H9 (cell line): ENCODE data around the gene TUBA4A. TPM values are rescaled to one million over a fixed set of nuclear protein-coding genes. Genes with fewer than 3 reads are reported as not detected.
A peak's percentile ranks its signal among the peaks of the same experiment; 100 is the strongest.

Experiments
- DNase-seq: peaks from one replicate; pipeline ENCODE4 v3.0.0-alpha.2; 2017
- H2AFZ ChIP-seq: one replicate; pipeline ENCODE4 v1.6.1; 2013; ENCODE audit warnings: mild to moderate bottlenecking, low read length, control low read depth, moderate library complexity
- H2AK5ac ChIP-seq: 2 replicates; pipeline ENCODE4 v1.6.1; 2013; ENCODE audit warnings: low read length, control low read depth, mixed read lengths; ENCODE audit not compliant: insufficient read length
- H2BK120ac ChIP-seq: one replicate; pipeline ENCODE4 v1.6.1; 2013; ENCODE audit warnings: low read depth, mild to moderate bottlenecking, low read length, control low read depth, inconsistent platforms; ENCODE audit not compliant: poor library complexity, severe bottlenecking
- H2BK12ac ChIP-seq: 2 replicates; pipeline ENCODE4 v1.6.1; 2013; ENCODE audit warnings: low read length, control low read depth, mixed read lengths, low read depth; ENCODE audit not compliant: insufficient read length
- H2BK15ac ChIP-seq: 2 replicates; pipeline ENCODE4 v1.6.1; 2013; ENCODE audit warnings: low read depth, low read length, control low read depth
- H2BK20ac ChIP-seq: one replicate; pipeline ENCODE4 v1.6.1; 2013; ENCODE audit warnings: low read depth, mild to moderate bottlenecking, low read length, control low read depth, inconsistent platforms; ENCODE audit not compliant: poor library complexity, severe bottlenecking
- H2BK5ac ChIP-seq: 2 replicates; pipeline ENCODE4 v1.6.1; 2013; ENCODE audit warnings: low read length, control low read depth, mixed read lengths; ENCODE audit not compliant: insufficient read length
- H3K14ac ChIP-seq: 2 replicates; pipeline ENCODE4 v1.6.1; 2013; ENCODE audit warnings: low read length, control low read depth; ENCODE audit not compliant: insufficient read depth
- H3K18ac ChIP-seq: 2 replicates; pipeline ENCODE4 v1.6.1; 2013; ENCODE audit warnings: low read depth, mild to moderate bottlenecking, mixed read lengths, low read length, control low read depth; ENCODE audit not compliant: insufficient read length
- H3K23ac ChIP-seq: 2 replicates; pipeline ENCODE4 v1.6.1; 2013; ENCODE audit warnings: low read length, control low read depth, mixed read lengths, low read depth; ENCODE audit not compliant: insufficient read length
- H3K23me2 ChIP-seq: 2 replicates; pipeline ENCODE4 v1.6.1; 2013; ENCODE audit warnings: low read depth, mild to moderate bottlenecking, mixed read lengths, low read length, control low read depth; ENCODE audit not compliant: insufficient read length, poor library complexity, severe bottlenecking
- H3K27ac ChIP-seq: 2 replicates; pipeline ENCODE4 v1.5.1; 2013; ENCODE audit warnings: low read length, control low read depth, mixed read lengths, low read depth; ENCODE audit not compliant: insufficient read length
- H3K27me3 ChIP-seq: 2 replicates; pipeline ENCODE4 v1.6.1; 2013; ENCODE audit warnings: low read length, control low read depth, inconsistent platforms; ENCODE audit not compliant: insufficient read depth
- H3K4ac ChIP-seq: 2 replicates; pipeline ENCODE4 v1.6.1; 2013; ENCODE audit warnings: low read depth, mild to moderate bottlenecking, control low read depth, inconsistent platforms, low read length, moderate library complexity
- H3K4me1 ChIP-seq: 2 replicates; pipeline ENCODE4 v1.6.1; 2013; ENCODE audit warnings: low read length, control low read depth, inconsistent platforms; ENCODE audit not compliant: insufficient read depth
- H3K4me2 ChIP-seq: 2 replicates; pipeline ENCODE4 v1.6.1; 2013; ENCODE audit warnings: low read length, control low read depth, mixed read lengths; ENCODE audit not compliant: insufficient read length, insufficient read depth
- H3K56ac ChIP-seq: 2 replicates; pipeline ENCODE4 v1.6.1; 2013; ENCODE audit warnings: low read depth, mild to moderate bottlenecking, mixed read lengths, low read length, control low read depth; ENCODE audit not compliant: insufficient read length
- H3K79me1 ChIP-seq: 2 replicates; pipeline ENCODE4 v1.6.1; 2013; ENCODE audit warnings: low read depth, mild to moderate bottlenecking, moderate library complexity, low read length, control low read depth, inconsistent platforms; ENCODE audit not compliant: insufficient read depth, poor library complexity, severe bottlenecking
- H3K79me2 ChIP-seq: 2 replicates; pipeline ENCODE4 v1.6.1; 2013; ENCODE audit warnings: low read length, control low read depth, inconsistent platforms; ENCODE audit not compliant: insufficient read depth
- H3K9ac ChIP-seq: 2 replicates; pipeline ENCODE4 v1.6.1; 2013; ENCODE audit warnings: low read length, control low read depth, mixed read lengths; ENCODE audit not compliant: insufficient read length; ENCODE audit errors: extremely low read depth
- H3K9me3 ChIP-seq: one replicate; pipeline ENCODE4 v1.6.1; 2013; ENCODE audit warnings: low read depth, low read length, inconsistent platforms; ENCODE audit not compliant: control insufficient read depth
- H3T11ph ChIP-seq: one replicate; pipeline ENCODE4 v1.6.1; 2013; ENCODE audit warnings: mild to moderate bottlenecking, low read length, control low read depth, inconsistent platforms
- H4K20me1 ChIP-seq: one replicate; pipeline ENCODE4 v1.6.1; 2013; ENCODE audit not compliant: control insufficient read depth, insufficient read length, insufficient read depth
- H4K5ac ChIP-seq: 2 replicates; pipeline ENCODE4 v1.6.1; 2013; ENCODE audit warnings: low read depth, mild to moderate bottlenecking, mixed read lengths, low read length, control low read depth; ENCODE audit not compliant: insufficient read length
- H4K8ac ChIP-seq: replicated peaks from 2 replicates; pipeline ENCODE4 v1.6.1; 2013; ENCODE audit warnings: low read length, control low read depth, mixed read lengths, low read depth; ENCODE audit not compliant: insufficient read length
- H4K91ac ChIP-seq: 2 replicates; pipeline ENCODE4 v1.6.1; 2013; ENCODE audit warnings: low read depth, mild to moderate bottlenecking, moderate library complexity, mixed read lengths, low read length, control low read depth; ENCODE audit not compliant: insufficient read length
- H3K27ac Mint-ChIP-seq, 3 experiments: 2 replicates in 2 of 3; 3 replicates in 1 of 3; pipeline ENCODE4 v1.8.0; 2020 to 2021; ENCODE audit warnings: mixed read lengths in 3 of 3, mild to moderate bottlenecking in 1 of 3, moderate library complexity in 1 of 3
- H3K27me3 Mint-ChIP-seq: 2 replicates; pipeline ENCODE4 v1.8.0; 2021; ENCODE audit warnings: low read depth, mild to moderate bottlenecking, moderate library complexity, mixed read lengths
- H3K36me3 Mint-ChIP-seq, 3 experiments: 2 replicates in 2 of 3; 3 replicates in 1 of 3; pipeline ENCODE4 v1.8.0; 2020 to 2021; ENCODE audit warnings: low read depth in 3 of 3, mixed read lengths in 3 of 3; ENCODE audit not compliant: insufficient read depth in 1 of 3
- H3K4me1 Mint-ChIP-seq, 2 experiments: 2 replicates each; pipeline ENCODE4 v1.8.0; 2020; ENCODE audit warnings: mixed read lengths in 2 of 2
- H3K4me3 Mint-ChIP-seq, 2 experiments: 2 replicates in 1 of 2; 3 replicates in 1 of 2; pipeline ENCODE4 v1.8.0; 2020 to 2021; ENCODE audit warnings: mild to moderate bottlenecking in 2 of 2, mixed read lengths in 2 of 2, moderate library complexity in 1 of 2
- H3K9me3 Mint-ChIP-seq, 2 experiments: 2 replicates in 1 of 2; 3 replicates in 1 of 2; pipeline ENCODE4 v1.8.0; 2020; ENCODE audit warnings: mild to moderate bottlenecking in 2 of 2, mixed read lengths in 2 of 2, moderate library complexity in 1 of 2
- WGBS: extraction: QIAGEN DNeasy Blood & Tissue Kit; methylation state at CpG from one replicate; pipeline ENCODE4 v1.1.7; 2013; ENCODE audit warnings: missing lambda C conversion rate, low lambda C conversion rate, mixed read lengths; ENCODE audit not compliant: insufficient read length; ENCODE audit errors: extremely low coverage; 5-methylcytosine and 5-hydroxymethylcytosine counted together
- total RNA-seq: library from RNA; stranded (reverse); gene quantifications from 2 replicates; pipeline ENCODE4 v1.2.1, GENCODE V29; 2021
- TF ChIP-seq, protein P1 (sequence below): fragments of 200-600 bp; sonication (generic); conservative IDR thresholded peaks from 3 replicates; pipeline ENCODE4 v1.8.0; 2021; ENCODE audit warnings: antibody characterized with exemption, mild to moderate bottlenecking

The TUBA4A gene
- total RNA-seq, 1 experiment from 2014 or later, result 25.5 TPM

DNA sequence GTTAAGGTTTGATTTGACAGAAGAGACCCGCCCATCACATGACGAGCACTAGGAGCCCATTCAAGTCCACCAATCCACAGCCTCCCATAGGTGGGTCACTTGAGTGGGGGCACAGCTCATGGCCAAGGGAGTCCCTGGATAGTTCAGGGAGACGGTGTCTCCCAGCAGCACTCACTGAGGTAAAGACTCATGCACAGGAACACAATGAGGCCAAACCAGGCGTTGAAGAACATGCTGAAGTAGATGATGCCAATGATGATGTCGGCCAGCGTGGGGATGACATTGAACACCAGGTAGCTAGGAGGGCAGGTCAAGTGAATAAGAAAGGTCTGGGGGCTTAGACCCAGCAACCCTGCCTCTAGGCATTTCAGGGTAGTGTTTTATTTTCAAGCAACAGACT is 38.9 kb downstream of the TUBA4A start:
- Mint-ChIP-seq H3K36me3 (peaks cover 14 to 61% (median 51%) of the 10 kb centered on the region in 3 experiments), H3K27ac (peak overlapping the region in 1 of 3 experiments; percentile 42; a peak in 1 of 7 replicates)

More for the DNA sequence above, 38.9 kb downstream of the TUBA4A start:
- Histone ChIP-seq H2BK120ac (no peak overlapping the region), H3K56ac (no peak overlapping the region), H4K5ac (no peak overlapping the region), H3T11ph (no peak overlapping the region), H3K4me2 (no peak overlapping the region), H2AFZ (no peak overlapping the region), H3K23ac (no peak overlapping the region), H3K4ac (no peak overlapping the region), H3K9me3 (no peaks in the 10 kb centered on the region), H3K23me2 (peaks cover 7% of the 10 kb centered on the region), H3K79me2 (no peaks in the 10 kb centered on the region), H2AK5ac (no peak overlapping the region), H2BK5ac (no peak overlapping the region), H2BK15ac (no peak overlapping the region), H3K9ac (no peak overlapping the region), H3K14ac (no peak overlapping the region), H3K27me3 (no peaks in the 10 kb centered on the region), H3K79me1 (no peaks in the 10 kb centered on the region), H4K20me1 (no peaks in the 10 kb centered on the region), H3K4me1 (no peaks in the 10 kb centered on the region), H2BK20ac (no peak overlapping the region), H2BK12ac (no peak overlapping the region), H4K91ac (no peak overlapping the region), H3K18ac (no peak overlapping the region), H3K27ac (no peak overlapping the region), H4K8ac (no peak overlapping the region)
- no peaks in the 10 kb centered on the region for H3K9me3 Mint-ChIP-seq
- H3K27me3 Mint-ChIP-seq, result peaks cover 3% of the 10 kb centered on the region; the same call in 1 of the 2 replicates
- H3K4me3 Mint-ChIP-seq, result no peak overlapping the region
- TF ChIP-seq, protein P1, sequence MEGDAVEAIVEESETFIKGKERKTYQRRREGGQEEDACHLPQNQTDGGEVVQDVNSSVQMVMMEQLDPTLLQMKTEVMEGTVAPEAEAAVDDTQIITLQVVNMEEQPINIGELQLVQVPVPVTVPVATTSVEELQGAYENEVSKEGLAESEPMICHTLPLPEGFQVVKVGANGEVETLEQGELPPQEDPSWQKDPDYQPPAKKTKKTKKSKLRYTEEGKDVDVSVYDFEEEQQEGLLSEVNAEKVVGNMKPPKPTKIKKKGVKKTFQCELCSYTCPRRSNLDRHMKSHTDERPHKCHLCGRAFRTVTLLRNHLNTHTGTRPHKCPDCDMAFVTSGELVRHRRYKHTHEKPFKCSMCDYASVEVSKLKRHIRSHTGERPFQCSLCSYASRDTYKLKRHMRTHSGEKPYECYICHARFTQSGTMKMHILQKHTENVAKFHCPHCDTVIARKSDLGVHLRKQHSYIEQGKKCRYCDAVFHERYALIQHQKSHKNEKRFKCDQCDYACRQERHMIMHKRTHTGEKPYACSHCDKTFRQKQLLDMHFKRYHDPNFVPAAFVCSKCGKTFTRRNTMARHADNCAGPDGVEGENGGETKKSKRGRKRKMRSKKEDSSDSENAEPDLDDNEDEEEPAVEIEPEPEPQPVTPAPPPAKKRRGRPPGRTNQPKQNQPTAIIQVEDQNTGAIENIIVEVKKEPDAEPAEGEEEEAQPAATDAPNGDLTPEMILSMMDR, result no peak
- WGBS, result no CpG with 5 or more reads among the region's 6 CpGs
- H3K4me1 Mint-ChIP-seq, result peaks cover 19 to 23% of the 10 kb centered on the region in 2 experiments
- no peak for DNase-seq
